Peyer's patch (tissue), 4 donors: ENCODE results near the gene VGLL4.

Experiments
- POLR2A ChIP-seq, 2 donors: fragments of 450-650 bp; IDR thresholded peaks; one replicate each; pipeline ENCODE4 v1.5.1; 2017; ENCODE audit warnings: antibody characterized with exemption in 2 of 2, mild to moderate bottlenecking in 2 of 2, moderate library complexity in 2 of 2
- TF ChIP-seq, protein P1 (sequence below), 6 experiments: fragments of 450-650 bp in 4 of 6; fragments of 200-600 bp in 2 of 6; sonication (generic) in 1 of 6; IDR thresholded peaks; one replicate each; pipeline ENCODE4 v1.5.1; 2017 to 2019; ENCODE audit warnings: antibody characterized with exemption in 6 of 6, mild to moderate bottlenecking in 3 of 6, moderate library complexity in 1 of 6

DNA sequence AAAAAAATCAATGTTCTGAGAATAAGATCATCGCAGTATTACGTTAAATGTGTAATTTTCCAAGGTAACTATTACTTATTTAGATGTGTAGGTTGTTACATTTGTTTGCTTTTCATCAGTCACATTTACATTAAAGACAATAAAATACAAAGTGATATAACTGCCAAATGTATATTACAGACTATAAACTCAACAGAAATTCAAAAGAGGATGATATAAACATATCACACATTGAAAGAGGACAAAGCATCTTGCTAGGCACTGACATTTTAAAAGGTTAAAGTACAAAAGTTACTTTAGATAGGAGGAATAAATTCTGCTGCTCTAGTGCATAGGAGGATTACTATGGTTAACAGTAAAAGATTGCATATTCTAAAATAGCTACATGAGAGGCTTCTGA is 16.1 kb downstream of the VGLL4 start:
- TF ChIP-seq, protein P1, sequence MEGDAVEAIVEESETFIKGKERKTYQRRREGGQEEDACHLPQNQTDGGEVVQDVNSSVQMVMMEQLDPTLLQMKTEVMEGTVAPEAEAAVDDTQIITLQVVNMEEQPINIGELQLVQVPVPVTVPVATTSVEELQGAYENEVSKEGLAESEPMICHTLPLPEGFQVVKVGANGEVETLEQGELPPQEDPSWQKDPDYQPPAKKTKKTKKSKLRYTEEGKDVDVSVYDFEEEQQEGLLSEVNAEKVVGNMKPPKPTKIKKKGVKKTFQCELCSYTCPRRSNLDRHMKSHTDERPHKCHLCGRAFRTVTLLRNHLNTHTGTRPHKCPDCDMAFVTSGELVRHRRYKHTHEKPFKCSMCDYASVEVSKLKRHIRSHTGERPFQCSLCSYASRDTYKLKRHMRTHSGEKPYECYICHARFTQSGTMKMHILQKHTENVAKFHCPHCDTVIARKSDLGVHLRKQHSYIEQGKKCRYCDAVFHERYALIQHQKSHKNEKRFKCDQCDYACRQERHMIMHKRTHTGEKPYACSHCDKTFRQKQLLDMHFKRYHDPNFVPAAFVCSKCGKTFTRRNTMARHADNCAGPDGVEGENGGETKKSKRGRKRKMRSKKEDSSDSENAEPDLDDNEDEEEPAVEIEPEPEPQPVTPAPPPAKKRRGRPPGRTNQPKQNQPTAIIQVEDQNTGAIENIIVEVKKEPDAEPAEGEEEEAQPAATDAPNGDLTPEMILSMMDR (IDR thresholded peaks at IDR 0.05) = no peak
- TF ChIP-seq POLR2A (IDR thresholded peaks at IDR 0.05) = no peak
